Effector CD8-positive, alpha-beta T cell (primary cell): ENCODE results near the gene ESR2.
"Not testable (repeated sequence)": the region's sequence is repeated elsewhere in the genome, so short reads cannot be mapped to it uniquely, and the experiment has no call there.

ENCODE experiments used
- DNase-seq: peaks from one replicate; lab custom pipeline; 2025; lab: John Stamatoyannopoulos, UW

ESR2 gene

GRCh38 chr14:64198486-64198885 is 95.7 kb downstream of the ESR2 start:
- no peak for DNase-seq

DNA sequence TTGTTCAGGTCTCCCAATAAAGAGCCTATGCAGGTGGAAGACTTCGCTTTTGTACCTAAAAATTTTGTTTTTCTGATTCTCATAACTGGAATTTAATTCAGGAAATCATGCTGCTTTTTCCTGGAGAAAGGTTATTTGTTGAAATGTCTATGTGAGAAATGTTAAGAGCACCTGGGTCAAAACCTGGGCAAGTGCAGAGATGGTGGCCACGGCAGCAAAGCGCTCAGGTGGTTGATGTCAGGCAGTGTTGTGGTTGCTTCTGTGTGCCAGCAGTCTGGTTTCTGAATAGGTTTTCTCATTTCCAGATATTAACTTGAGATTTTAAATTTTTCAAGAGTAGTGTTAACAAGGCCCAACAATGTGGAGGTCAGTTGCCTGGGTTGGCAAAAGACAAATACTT is 96.2 kb downstream of the ESR2 start:
- DNase-seq = no peak

- no peak for DNase-seq
Measured at GRCh38 chr14:64196814-64197411, 97.3 kb downstream of the ESR2 start.

GRCh38 chr14:64196056-64196455 is 98.1 kb downstream of the ESR2 start:
- DNase-seq = no peak

GRCh38 chr14:64195199-64195598 is 99.0 kb downstream of the ESR2 start:
- no peak for DNase-seq

DNA sequence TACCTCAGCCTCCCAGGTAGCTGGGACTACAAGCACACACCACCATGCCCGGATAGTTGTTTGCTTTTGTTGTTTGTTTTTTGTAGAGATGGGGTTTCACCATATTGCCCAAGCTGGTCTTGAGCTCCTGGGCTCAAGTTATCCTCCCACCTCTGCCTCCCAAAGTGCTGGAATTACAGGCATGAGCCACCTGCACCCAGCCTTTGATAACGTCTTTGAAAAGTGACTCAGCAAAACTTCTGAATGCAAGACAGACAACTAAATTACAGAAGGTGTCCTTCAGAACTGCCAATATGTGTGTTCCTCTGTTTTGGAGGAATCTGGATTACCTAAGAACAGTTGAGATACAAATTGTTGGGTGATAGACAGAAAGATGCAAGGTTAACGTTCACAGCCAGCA is 99.8 kb downstream of the ESR2 start:
- DNase-seq = no peak

DNA sequence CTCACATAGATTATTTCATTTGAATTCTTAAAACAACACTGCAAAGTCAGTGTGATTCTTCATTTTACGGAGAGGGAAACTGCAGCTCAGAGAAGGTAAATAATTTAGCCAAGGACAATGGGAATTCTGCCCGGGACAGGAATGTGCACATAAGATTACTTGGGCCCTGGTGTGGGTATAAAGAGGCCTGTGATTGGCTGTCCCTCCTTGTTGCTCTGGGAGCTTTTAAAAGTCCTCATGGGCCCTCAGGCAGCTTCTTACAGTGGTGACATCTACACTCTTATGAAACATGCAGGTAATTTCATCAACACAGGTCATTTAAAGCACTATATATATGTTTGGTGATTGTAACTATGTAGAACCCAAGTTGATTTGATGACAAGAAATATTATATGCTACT is 100.3 kb downstream of the ESR2 start:
- DNase-seq = no peak

- DNase-seq = no peak
Measured at GRCh38 chr14:64191756-64192155, 102.4 kb downstream of the ESR2 start.

- DNase-seq = no peak
Measured at GRCh38 chr14:64190974-64191502, 103.1 kb downstream of the ESR2 start.

DNA sequence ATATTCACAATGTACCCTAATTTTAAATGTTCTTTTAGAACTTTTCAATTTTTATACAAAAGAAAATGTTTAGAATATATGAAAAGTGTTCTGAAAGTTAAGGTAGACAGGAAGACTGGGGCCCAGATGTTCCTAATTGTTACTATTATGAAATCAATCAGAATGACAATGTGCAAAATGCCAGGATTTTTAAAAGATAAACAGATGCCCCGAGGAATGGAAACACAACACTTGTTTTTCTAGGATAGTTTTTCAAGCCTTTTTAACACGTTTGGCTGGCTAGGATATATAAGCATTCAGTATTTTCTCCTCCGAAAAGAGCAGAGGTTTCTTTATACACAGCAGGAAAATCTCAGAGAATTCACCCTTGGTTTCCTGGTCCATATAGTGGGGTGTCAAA is 106.8 kb downstream of the ESR2 start:
- no peak for DNase-seq

- DNase-seq = no peak
Measured at GRCh38 chr14:64186231-64187129, 107.7 kb downstream of the ESR2 start.

- no peak for DNase-seq
Measured at GRCh38 chr14:64185184-64185583, 109.0 kb downstream of the ESR2 start.

DNA sequence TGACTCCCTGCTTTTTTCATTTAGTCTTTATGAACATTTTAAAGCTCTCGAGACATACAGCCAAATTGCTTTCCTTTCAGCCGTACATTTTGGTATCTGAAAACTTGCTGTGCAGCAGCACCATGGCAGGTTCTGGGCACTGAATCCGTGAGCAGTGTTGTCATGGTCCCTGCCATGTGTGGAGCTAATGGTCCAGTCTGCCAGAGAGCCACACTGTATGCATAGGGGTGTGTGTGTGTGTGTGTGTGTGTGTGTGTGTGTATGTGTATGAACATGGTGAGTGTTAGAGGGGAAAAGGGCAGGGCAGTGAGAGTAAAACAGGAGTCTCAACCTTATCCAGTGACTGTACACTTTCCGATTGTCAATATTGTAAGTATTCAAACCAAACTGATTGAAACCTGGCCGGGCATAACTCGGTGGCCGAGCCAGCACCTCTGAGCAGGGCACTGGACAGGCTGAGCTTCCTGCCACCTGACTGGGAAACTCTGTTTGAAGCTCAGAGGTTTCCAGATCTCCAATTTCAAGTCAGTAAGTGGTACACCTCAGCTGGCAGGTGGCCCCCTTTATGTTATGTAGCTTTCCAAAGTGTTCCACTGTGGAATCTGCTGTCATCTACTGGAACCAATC is 110.0 kb downstream of the ESR2 start:
- no peak for DNase-seq

DNA sequence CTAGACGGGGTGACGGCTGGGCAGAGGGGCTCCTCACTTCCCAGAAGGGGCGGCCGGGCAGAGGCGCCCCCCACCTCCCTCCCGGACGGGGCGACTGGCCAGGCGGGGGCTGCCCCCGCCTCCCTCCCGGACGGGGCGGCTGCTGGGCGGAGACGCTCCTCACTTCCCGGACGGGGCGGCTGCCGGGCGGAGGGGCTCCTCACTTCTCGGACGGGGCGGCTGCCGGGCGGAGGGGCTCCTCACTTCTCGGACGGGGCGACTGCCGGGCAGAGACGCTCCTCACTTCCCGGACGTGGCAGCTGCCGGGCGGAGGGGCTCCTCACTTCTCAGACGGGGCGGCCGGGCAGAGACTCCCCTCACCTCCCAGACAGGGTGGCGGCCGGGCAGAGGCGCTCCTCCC is 111.3 kb downstream of the ESR2 start:
- DNase-seq = not testable (repeated sequence)

GRCh38 chr14:64178814-64179213 is 115.4 kb downstream of the ESR2 start:
- DNase-seq = no peak

DNA sequence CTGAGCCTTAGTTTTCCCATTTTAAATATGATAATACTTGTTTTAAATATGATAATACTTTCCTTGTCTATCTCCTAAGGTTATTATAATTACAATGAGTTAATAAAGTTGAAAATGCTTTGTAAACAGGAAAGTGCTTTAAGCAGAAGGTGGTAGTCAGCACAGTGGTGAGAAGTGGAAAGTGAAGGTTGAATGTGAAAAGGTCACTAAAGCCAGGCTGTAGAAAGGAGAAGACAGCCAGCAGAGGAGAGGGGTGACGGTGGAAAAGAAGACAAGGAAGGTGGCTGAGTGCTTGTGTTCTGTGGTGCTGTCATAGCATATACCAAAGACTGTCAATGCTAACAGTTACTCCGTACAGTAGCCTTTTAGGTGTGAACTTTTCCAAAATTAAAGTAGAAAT is 117.8 kb downstream of the ESR2 start:
- no peak for DNase-seq

DNA sequence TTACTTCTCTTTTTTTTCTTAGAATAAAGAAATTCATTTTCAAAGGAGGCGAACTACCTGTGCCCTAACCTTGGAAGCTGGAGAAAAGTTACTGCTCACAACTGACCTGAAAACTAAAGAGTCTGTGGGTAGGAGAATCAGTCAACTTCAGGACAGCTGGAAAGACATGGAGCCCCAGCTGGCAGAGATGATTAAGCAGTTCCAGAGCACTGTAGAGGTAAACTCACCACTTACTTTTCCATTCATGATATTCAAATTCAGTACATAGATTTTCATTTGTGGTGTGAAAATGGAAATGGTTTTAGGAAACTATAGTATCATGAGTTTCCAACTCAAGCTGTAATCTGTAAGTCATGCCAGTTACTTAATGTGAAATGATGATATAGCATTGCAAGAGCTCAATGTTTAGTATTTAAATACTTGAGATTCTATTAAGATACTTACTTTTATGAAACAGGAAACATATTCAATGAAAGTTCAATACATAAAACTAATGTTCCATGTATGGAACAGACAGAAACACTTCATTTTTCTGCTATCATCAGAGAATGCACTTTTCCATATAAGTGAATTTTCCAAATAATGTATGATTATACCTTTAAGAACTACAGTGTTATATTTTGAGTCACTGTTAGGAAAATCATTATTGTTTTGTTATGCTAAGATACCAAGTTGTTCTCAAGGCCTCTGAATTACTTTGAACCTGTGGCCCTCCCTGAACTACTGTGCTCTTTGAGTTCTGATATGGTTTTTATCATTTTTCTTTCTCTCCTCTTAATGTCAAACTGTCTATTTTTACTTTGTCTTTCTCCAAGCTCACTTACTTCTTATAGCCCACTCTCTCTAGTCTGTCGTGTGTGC is 119.0 kb downstream of the ESR2 start:
- no peak for DNase-seq

GRCh38 chr14:64170181-64170580 is 124.0 kb downstream of the ESR2 start:
- no peak for DNase-seq

DNA sequence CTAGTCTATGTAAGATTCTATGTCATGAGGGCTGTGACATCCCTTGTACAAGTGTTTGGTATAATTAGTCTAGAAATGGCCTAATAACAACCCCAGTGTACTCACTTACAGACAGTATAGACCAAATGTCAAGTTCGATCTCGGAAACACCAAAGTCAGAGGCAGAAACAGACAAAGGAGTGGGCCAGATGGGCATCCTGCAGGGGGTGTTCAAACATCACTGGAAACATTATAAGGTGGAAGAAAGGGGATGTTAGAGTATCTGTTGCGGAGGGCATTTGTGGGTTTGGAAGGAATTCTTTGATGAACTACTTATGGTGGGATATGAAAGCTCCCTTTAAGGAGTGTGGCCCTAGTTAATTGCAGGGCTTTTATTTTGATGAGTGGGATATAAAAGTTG is 134.6 kb downstream of the ESR2 start:
- no peak for DNase-seq

GRCh38 chr14:64158608-64159007 is 135.6 kb downstream of the ESR2 start:
- DNase-seq = no peak

DNA sequence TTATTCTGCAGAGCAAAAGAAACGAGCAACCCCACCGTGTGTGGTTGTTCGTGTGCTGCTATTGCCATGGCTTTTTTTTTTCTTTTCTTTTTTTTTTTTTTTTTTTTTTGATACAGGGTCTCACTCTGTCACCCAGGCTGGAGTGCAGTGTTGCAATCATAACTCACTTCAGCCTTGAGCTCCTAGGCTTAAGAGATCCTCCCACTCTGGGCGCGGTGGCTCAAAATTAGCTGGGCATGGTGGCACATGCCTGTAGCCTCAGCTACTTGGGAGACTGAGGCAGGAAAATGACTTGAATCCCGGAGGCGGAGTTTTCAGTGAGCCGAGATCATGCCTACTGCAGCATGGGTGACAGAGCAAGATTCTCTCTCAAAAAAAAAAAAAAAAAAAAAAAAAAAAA is 144.2 kb downstream of the ESR2 start:
- no peak for DNase-seq
